ENCODE measurements around the gene MYT1. TPM values are rescaled to one million over a fixed set of nuclear protein-coding genes. Genes with fewer than 3 reads are reported as not detected.
A peak's percentile ranks its signal among the peaks of the same experiment; 100 is the strongest.

Gene MYT1
- total and polyA plus RNA-seq, 5 donors, result 0.31 to 1.5 (median 1.2) TPM

- DNase-seq (peak; percentile 44 to 74 (median 68)), ATAC-seq (peak; percentile 59 to 64)
- no peaks in the 10 kb centered on the region for H3K4me1 ChIP-seq (ENCODE audit: control insufficient read depth, insufficient read depth, low read length)
- H3K4me3 ChIP-seq (ENCODE audit: low read length), result no peak overlapping the region
- intact Hi-C loops (cut with DNase I), result no loop called here
- H3K27ac ChIP-seq (ENCODE audit: low read length), result no peak overlapping the region
- no peaks in the 10 kb centered on the region for H3K9me3 ChIP-seq (ENCODE audit: control insufficient read depth, low read length)
- 16% methylated on average over 33 of the region's 33 CpGs for WGBS
- H3K27me3 ChIP-seq (ENCODE audit: control insufficient read depth, insufficient read depth), result no peaks in the 10 kb centered on the region
Observed at GRCh38 chr20:64161356-64162238, 2.7 kb upstream of the MYT1 start.

DNA sequence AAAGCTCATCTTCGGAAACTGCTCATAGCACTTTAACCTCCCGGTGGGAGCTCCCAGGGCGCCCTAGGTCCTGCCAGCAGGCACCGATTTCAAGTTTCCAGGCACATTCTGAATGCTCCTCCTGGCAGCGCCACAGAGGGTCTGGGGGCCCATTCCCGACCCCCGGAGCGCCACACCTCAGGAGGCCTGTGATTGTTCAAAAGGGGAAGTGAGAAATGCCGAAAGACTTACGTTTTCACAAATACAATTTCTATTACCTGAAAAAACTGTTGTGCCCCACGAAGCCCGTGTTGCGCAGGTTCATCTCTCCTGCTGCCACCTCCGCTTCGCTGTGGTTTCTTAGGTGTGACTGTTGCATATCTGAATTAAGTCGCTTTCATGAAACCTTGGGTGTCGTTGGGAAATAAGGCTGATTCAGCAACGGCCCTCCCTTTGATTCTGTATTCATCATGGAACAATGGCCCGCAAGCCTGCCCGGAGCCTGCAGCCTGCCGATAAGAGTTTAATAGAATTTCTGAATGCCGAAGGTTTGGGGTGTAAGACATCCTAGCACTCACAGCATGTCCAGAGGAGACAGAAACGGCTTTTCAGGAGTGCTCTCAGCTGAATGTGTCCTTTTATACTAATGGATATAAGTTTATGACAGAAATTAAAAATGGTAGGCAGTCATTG, 1.9 kb upstream of the MYT1 start:
- H3K27me3 ChIP-seq (ENCODE audit: control insufficient read depth, insufficient read depth), result no peaks in the 10 kb centered on the region
- no peak overlapping the region for H3K27ac ChIP-seq (ENCODE audit: low read length)
- intact Hi-C loops (cut with DNase I), result no loop called here
- WGBS, result 46% methylated on average over 23 of the region's 23 CpGs
- DNase-seq (peak in 2 of 3 donors; percentile 8 to 9), ATAC-seq (no peak)
- H3K9me3 ChIP-seq (ENCODE audit: control insufficient read depth, low read length), result no peaks in the 10 kb centered on the region
- H3K4me1 ChIP-seq (ENCODE audit: control insufficient read depth, insufficient read depth, low read length), result no peaks in the 10 kb centered on the region
- no peak overlapping the region for H3K4me3 ChIP-seq (ENCODE audit: low read length)

- 87% methylated on average over 5 of the region's 5 CpGs for WGBS
- Histone ChIP-seq H3K4me3 (ENCODE audit: low read length) (no peak overlapping the region), H3K4me1 (ENCODE audit: control insufficient read depth, insufficient read depth, low read length) (no peaks in the 10 kb centered on the region), H3K9me3 (ENCODE audit: control insufficient read depth, low read length) (no peaks in the 10 kb centered on the region), H3K27ac (ENCODE audit: low read length) (no peak overlapping the region), H3K27me3 (ENCODE audit: control insufficient read depth, insufficient read depth) (no peaks in the 10 kb centered on the region)
- intact Hi-C loops (cut with DNase I), result no loop called here
- DNase-seq (no peak), ATAC-seq (no peak)
Observed at GRCh38 chr20:64163776-64164122, 503 bp upstream of the MYT1 start.

DNA sequence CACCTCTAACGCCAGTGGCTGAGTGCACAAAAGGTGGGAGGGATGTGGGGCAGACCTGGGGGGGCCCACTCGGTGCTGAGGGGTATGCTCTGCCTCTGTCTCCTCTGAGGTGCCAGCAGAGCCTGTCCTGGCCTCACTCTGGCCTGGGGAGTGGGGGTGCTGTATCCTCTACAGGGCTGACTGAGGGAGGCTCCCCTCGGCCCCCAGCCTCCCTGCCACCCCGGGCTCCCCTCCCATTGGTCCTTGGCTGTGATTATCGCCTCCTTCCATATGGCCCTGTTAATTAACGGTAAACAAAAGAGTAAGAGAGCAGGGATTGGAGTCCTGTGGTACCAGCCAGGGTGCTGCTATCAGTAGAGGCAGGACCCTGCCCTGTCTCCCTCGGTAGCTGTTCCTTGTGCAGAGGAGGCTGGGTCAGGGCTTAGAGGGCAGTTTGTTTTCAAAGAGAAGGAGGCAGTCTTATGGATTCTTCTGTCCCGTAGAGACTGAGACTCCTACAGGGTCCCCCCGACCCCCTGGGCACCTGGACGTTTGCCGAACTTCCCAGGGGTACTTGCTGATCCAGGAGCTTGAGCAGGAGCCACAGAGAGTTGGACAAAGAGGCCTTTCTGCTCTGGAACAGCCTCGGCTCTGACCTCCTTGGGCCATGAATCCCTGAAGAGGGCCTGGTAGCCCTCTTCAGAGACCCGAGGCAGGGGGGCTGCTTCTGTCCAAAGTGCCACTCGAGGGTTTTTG, 1.8 kb downstream of the MYT1 start:
- intact Hi-C loops (cut with DNase I), result no loop called here
- H3K4me3 ChIP-seq (ENCODE audit: low read length), result no peak overlapping the region
- H3K27ac ChIP-seq (ENCODE audit: low read length), result no peak overlapping the region
- no peaks in the 10 kb centered on the region for H3K4me1 ChIP-seq (ENCODE audit: control insufficient read depth, insufficient read depth, low read length)
- H3K9me3 ChIP-seq (ENCODE audit: control insufficient read depth, low read length), result no peaks in the 10 kb centered on the region
- no peak for ATAC-seq
- DNase-seq, result peak in 2 of 3 donors; percentile 11 to 26
- no peaks in the 10 kb centered on the region for H3K27me3 ChIP-seq (ENCODE audit: control insufficient read depth, insufficient read depth)
- WGBS, result 70% methylated on average over 14 of the region's 14 CpGs

DNA sequence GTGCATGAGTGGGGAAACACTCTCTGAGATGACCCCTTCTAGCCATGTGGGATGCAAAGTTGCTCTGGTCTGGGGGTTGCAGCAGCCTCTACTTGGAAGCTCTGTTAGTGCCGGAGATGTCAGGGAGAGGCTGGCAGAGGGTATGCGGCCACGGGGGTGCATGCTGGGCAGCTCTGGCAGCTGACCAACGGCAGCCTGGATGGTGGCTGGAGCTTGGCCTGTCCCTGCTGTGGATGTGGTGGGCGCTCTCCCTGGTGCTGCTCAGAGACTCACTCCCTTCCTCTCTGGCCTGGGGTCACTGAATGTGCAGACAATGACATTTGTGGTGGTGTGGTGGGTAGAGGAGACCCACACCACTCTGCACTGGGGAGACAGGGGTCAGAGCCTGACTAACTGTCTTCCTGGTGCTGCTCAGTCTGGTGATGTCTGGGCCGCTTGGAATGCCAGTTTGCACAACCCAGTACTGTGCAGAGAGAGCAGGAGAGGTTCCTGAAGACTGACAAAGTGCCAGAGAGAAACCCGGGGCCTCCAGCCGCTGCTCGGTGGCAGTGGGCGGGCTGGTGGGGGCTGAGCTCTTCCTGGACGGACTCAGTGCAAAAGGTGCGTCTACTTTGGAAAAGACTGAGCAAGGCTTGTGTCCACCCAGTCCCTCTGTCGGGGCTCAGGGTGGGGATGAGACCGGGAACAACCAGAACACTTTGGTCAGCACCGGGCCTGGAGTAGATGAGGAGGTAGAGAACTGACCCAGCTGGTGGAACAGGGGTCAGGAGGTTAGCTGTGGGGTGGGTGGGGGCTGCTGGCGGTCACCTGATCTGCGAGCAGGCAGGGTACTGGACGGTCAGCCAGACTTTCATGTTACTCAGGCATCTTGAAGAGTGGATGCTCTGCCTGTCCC, 2.7 kb downstream of the MYT1 start:
- DNase-seq (peak in 2 of 3 donors; percentile 18 to 31), ATAC-seq (no peak)
- intact Hi-C loops (cut with DNase I), result no loop called here
- no peak overlapping the region for H3K4me3 ChIP-seq (ENCODE audit: low read length)
- H3K27ac ChIP-seq (ENCODE audit: low read length), result no peak overlapping the region
- no peaks in the 10 kb centered on the region for H3K4me1 ChIP-seq (ENCODE audit: control insufficient read depth, insufficient read depth, low read length)
- 60% methylated on average over 18 of the region's 18 CpGs for WGBS
- H3K27me3 ChIP-seq (ENCODE audit: control insufficient read depth, insufficient read depth), result no peaks in the 10 kb centered on the region
- H3K9me3 ChIP-seq (ENCODE audit: control insufficient read depth, low read length), result no peaks in the 10 kb centered on the region

DNA sequence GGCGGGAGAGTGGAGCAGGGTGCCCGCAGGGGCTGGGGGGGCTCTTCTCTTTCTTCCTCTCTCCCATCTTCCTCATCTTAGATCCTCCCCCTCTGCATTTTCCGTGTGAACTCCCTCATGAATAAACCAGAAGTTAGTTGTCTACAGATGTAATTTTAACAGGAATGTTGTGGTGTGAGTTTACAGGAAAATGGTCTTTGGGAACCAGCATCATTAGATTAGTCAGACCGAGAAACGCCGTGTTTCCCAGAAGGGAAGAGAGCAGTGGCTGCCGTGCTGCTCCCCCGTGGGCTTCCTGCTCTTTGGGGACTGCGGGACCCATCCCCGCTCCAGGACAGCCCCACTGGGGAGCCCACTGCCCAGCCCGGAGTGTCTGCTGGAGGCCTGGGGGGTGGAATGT, 3.4 kb downstream of the MYT1 start:
- Histone ChIP-seq H3K4me1 (ENCODE audit: control insufficient read depth, insufficient read depth, low read length) (no peaks in the 10 kb centered on the region), H3K4me3 (ENCODE audit: low read length) (no peak overlapping the region), H3K27me3 (ENCODE audit: control insufficient read depth, insufficient read depth) (no peaks in the 10 kb centered on the region), H3K27ac (ENCODE audit: low read length) (no peak overlapping the region), H3K9me3 (ENCODE audit: control insufficient read depth, low read length) (no peaks in the 10 kb centered on the region)
- DNase-seq (peak in 2 of 3 donors; percentile 5 to 25), ATAC-seq (no peak)
- intact Hi-C loops (cut with DNase I), result no loop called here
- WGBS, result 64% methylated on average over 11 of the region's 11 CpGs

DNA sequence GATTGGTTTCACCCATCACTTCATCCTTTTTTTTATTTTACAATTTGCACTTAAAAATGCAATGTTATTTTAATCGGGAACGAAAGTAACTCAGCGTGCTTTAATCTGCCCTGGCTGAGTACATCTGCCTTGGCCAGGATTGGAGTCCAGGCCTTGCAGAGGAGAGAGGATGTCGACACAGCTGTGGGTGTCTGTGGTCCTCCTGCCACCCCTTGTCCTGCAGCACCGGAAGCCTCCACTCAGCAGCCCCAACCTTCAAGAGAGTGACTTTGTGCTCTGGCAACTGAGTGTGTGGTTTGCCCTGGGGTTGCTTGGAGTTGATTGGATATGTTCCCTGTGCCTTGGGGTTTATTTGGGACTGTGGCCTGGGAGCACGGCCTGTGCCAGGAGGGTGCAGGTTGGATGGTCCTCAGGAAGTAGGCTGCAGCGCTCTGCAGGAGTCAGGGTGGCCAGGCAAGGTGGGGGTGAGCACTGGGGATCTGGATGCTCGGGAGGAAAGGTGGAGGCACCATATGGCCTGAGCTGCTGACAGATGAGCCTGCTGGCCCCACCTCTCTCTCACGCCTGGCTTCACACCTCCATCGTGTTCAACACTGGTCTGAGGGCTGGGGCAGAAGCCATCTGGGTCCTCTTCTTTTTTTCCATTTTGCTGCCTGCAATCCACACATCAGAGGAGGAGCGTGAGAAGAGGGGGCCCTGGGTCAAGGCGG, 4.3 kb downstream of the MYT1 start:
- peak in 2 of 3 donors; percentile 17 to 25 for DNase-seq
- Histone ChIP-seq H3K4me1 (ENCODE audit: control insufficient read depth, insufficient read depth, low read length) (no peaks in the 10 kb centered on the region), H3K27ac (ENCODE audit: low read length) (no peak overlapping the region), H3K27me3 (ENCODE audit: control insufficient read depth, insufficient read depth) (no peaks in the 10 kb centered on the region), H3K4me3 (ENCODE audit: low read length) (no peak overlapping the region), H3K9me3 (ENCODE audit: control insufficient read depth, low read length) (no peaks in the 10 kb centered on the region)
- intact Hi-C loops (cut with DNase I), result no loop called here
- no peak for ATAC-seq
- 59% methylated on average over 12 of the region's 12 CpGs for WGBS

GRCh38 chr20:64169091-64169560, 4.9 kb downstream of the MYT1 start:
- Histone ChIP-seq H3K27ac (ENCODE audit: low read length) (no peak overlapping the region), H3K4me3 (ENCODE audit: low read length) (no peak overlapping the region), H3K27me3 (ENCODE audit: control insufficient read depth, insufficient read depth) (no peaks in the 10 kb centered on the region), H3K9me3 (ENCODE audit: control insufficient read depth, low read length) (no peaks in the 10 kb centered on the region), H3K4me1 (ENCODE audit: control insufficient read depth, insufficient read depth, low read length) (no peaks in the 10 kb centered on the region)
- intact Hi-C loops (cut with DNase I), result no loop called here
- ATAC-seq (no peak), DNase-seq (peak in 1 of 3 donors; percentile 14)
- WGBS, result 86% methylated on average over 10 of the region's 10 CpGs

- Histone ChIP-seq H3K9me3 (ENCODE audit: control insufficient read depth, low read length) (no peaks in the 10 kb centered on the region), H3K4me1 (ENCODE audit: control insufficient read depth, insufficient read depth, low read length) (no peaks in the 10 kb centered on the region), H3K4me3 (ENCODE audit: low read length) (no peak overlapping the region), H3K27me3 (ENCODE audit: control insufficient read depth, insufficient read depth) (no peaks in the 10 kb centered on the region), H3K27ac (ENCODE audit: low read length) (no peak overlapping the region)
- intact Hi-C loops (cut with DNase I), result no loop called here
- ATAC-seq (no peak), DNase-seq (peak in 2 of 3 donors; percentile 15 to 20)
- 78% methylated on average over 8 of the region's 8 CpGs for WGBS
Observed at GRCh38 chr20:64171211-64171610, 7.0 kb downstream of the MYT1 start.

DNA sequence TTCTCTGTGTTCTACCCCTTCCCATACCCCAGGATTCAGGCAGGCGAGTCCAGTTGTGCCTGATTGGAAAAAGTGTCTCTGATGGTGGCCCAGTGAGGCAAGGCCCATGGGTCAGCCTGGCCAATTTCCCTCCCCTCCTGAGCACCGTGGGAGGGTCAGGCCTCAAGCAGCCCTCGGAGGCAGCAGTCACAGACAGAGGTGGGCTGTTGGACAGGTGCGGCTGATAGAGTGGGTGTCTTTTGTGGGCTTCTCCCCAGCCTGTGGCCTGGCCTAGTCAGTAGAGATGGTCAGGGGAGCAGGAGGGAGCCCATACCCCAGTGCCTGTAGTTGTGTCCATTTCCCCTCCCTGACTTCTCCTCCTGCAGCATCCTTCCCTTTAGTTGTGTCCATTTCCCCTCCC, 8.9 kb downstream of the MYT1 start:
- H3K4me1 ChIP-seq (ENCODE audit: control insufficient read depth, insufficient read depth, low read length), result no peaks in the 10 kb centered on the region
- ATAC-seq (no peak), DNase-seq (peak in 2 of 3 donors; percentile 4 to 24)
- WGBS, result 72% methylated on average over 4 of the region's 4 CpGs
- no peak overlapping the region for H3K4me3 ChIP-seq (ENCODE audit: low read length)
- intact Hi-C loops (cut with DNase I), result no loop called here
- no peaks in the 10 kb centered on the region for H3K27me3 ChIP-seq (ENCODE audit: control insufficient read depth, insufficient read depth)
- no peaks in the 10 kb centered on the region for H3K9me3 ChIP-seq (ENCODE audit: control insufficient read depth, low read length)
- H3K27ac ChIP-seq (ENCODE audit: low read length), result no peak overlapping the region

Data from right cardiac atrium (tissue), 5 donors.